GM12878 (cell line): Measurements from ENCODE around the gene HHIP. TPM values are rescaled to one million over a fixed set of nuclear protein-coding genes. Genes with fewer than 3 reads are reported as not detected.

Experiments
- ATAC-seq: fragments of 200-7000 bp; cut with Tn5 transposase; 3 replicates; pipeline ENCODE4 v1.9.1; 2020; ENCODE audit warnings: mild to moderate bottlenecking, moderate library complexity
- BruUV-seq: library from RNA; stranded (reverse); fragments of 400-500 nt; replicated peaks from 2 replicates; lab custom pipeline; 2021; lab: Mats Ljungman, UMichigan
- CTCF ChIA-PET: fragments of 300-600 bp; sonication (Branson Sonifier 250); formaldehyde crosslinking; extraction: SDS; loops from one replicate; lab custom pipeline; 2021; ENCODE audit warnings: inconsistent platforms; lab: Yijun Ruan, JAX
- POLR2A ChIA-PET: fragments of 350-600 bp; formaldehyde crosslinking; extraction: SDS; loops from one replicate; lab custom pipeline; 2021; ENCODE audit warnings: inconsistent platforms; lab: Charles Lee
- RAD21 ChIA-PET: fragments of 300-600 bp; sonication (Branson Sonifier 250); formaldehyde crosslinking; loops from one replicate; lab custom pipeline; 2023; ENCODE audit warnings: antibody characterized with exemption; ENCODE audit not compliant: unreplicated experiment; lab: Charles Lee
- SMC1A ChIA-PET: fragments of 300-600 bp; sonication (Branson Sonifier 250); formaldehyde crosslinking; loops from one replicate; lab custom pipeline; 2023; ENCODE audit not compliant: unreplicated experiment, uncharacterized antibody; lab: Charles Lee
- DNase-seq: peaks from one replicate; pipeline ENCODE4 v3.0.0-alpha.2; 2011; ENCODE audit warnings: low read depth, low spot score
- FAIRE-seq: peaks from 3 replicates; lab custom pipeline; 2011; peaks lifted over from hg19 to GRCh38; lab: Jason Lieb, UNC
- H2AFZ ChIP-seq: 2 replicates; pipeline ENCODE4 v1.6.0; 2011; ENCODE audit warnings: low read depth, low read length, control low read depth; ENCODE audit not compliant: control insufficient read depth
- H3K27ac ChIP-seq: 2 replicates; pipeline ENCODE4 v1.5.1; 2011; ENCODE audit warnings: control low read depth; ENCODE audit not compliant: control insufficient read depth, insufficient read depth
- H3K27me3 ChIP-seq, 2 experiments: replicated peaks in 1 of 2; 2 replicates each; pipeline versions ENCODE4 v1.6.0 to v1.6.1; 2011; ENCODE audit warnings: low read length in 1 of 2; ENCODE audit not compliant: control insufficient read depth in 2 of 2, insufficient read depth in 2 of 2
- H3K36me3 ChIP-seq, 2 experiments: 2 replicates each; pipeline ENCODE4 v1.5.1; 2011; ENCODE audit warnings: low read length in 1 of 2; ENCODE audit not compliant: control insufficient read depth in 2 of 2, insufficient read depth in 2 of 2
- H3K4me1 ChIP-seq: 2 replicates; pipeline ENCODE4 v1.6.1; 2011; ENCODE audit warnings: mild to moderate bottlenecking, low read length, moderate library complexity, mixed read lengths; ENCODE audit not compliant: control insufficient read depth, insufficient read depth
- H3K4me2 ChIP-seq: 2 replicates; pipeline ENCODE4 v1.6.0; 2011; ENCODE audit warnings: control low read depth; ENCODE audit not compliant: control insufficient read depth, insufficient read depth
- H3K4me3 ChIP-seq: fragments of 200-600 bp; sonication (generic); 2 replicates; pipeline ENCODE4 v1.5.1; 2016
- H3K79me2 ChIP-seq: 2 replicates; pipeline ENCODE4 v1.6.0; 2011; ENCODE audit warnings: low read length; ENCODE audit not compliant: control insufficient read depth, insufficient read depth
- H3K9ac ChIP-seq: 2 replicates; pipeline ENCODE4 v1.8.0; 2011; ENCODE audit warnings: low read length, control low read depth, mixed read lengths; ENCODE audit not compliant: control insufficient read depth, insufficient read depth
- H3K9me3 ChIP-seq: replicated peaks from 3 replicates; pipeline ENCODE4 v1.5.1; 2011; ENCODE audit warnings: mild to moderate bottlenecking, low read length; ENCODE audit not compliant: control insufficient read depth, insufficient read depth
- H4K20me1 ChIP-seq: 2 replicates; pipeline ENCODE4 v1.6.0; 2011; ENCODE audit not compliant: control insufficient read depth, insufficient read depth
- CREM ChIP-seq: IDR thresholded peaks from 2 replicates; pipeline ENCODE4 v1.6.1; 2014; ENCODE audit warnings: antibody characterized with exemption, low read depth
- DPF2 ChIP-seq: fragments of 450-650 bp; IDR thresholded peaks from 2 replicates; pipeline ENCODE4 v1.6.1; 2017; ENCODE audit warnings: mild to moderate bottlenecking
- GATAD2B ChIP-seq: fragments of 450-650 bp; conservative IDR thresholded peaks from 2 replicates; pipeline ENCODE4 v1.6.1; 2017; ENCODE audit warnings: low read depth, mild to moderate bottlenecking, moderate library complexity
- HDGF ChIP-seq: fragments of 450-650 bp; IDR thresholded peaks from 2 replicates; pipeline ENCODE4 v1.6.1; 2016; ENCODE audit warnings: antibody characterized with exemption
- IKZF1 ChIP-seq: fragments of 450-650 bp; conservative IDR thresholded peaks from 2 replicates; pipeline ENCODE4 v1.6.1; 2017; ENCODE audit warnings: antibody characterized with exemption, mild to moderate bottlenecking
- IKZF2 ChIP-seq, 2 experiments: fragments of 450-650 bp; IDR thresholded peaks; 2 replicates each; pipeline ENCODE4 v1.6.1; 2017; ENCODE audit warnings: mild to moderate bottlenecking in 2 of 2, moderate library complexity in 2 of 2
- IRF4 ChIP-seq: IDR thresholded peaks from 2 replicates; pipeline ENCODE4 v1.6.1; 2011; ENCODE audit warnings: low read depth, low read length
- KLF5 ChIP-seq: fragments of 450-650 bp; IDR thresholded peaks from 2 replicates; pipeline ENCODE4 v1.6.1; 2014; ENCODE audit warnings: mild to moderate bottlenecking; ENCODE audit not compliant: partially characterized antibody
- MAX ChIP-seq: IDR thresholded peaks from 2 replicates; pipeline ENCODE4 v1.6.1; 2012; ENCODE audit warnings: low read depth, low read length, improper control_type of control experiment
- POLR2A ChIP-seq: IDR thresholded peaks from 2 replicates; pipeline ENCODE4 v1.6.1; 2011; ENCODE audit warnings: low read depth, mild to moderate bottlenecking, low read length
- RBBP5 ChIP-seq: fragments of 200-600 bp; sonication (generic); conservative IDR thresholded peaks from 2 replicates; pipeline ENCODE4 v1.6.1; 2016
- RELA ChIP-seq: fragments of 450-650 bp; IDR thresholded peaks from 2 replicates; pipeline ENCODE4 v1.8.0; 2014; ENCODE audit warnings: borderline replicate concordance; ENCODE audit not compliant: partially characterized antibody
- SPI1 ChIP-seq: IDR thresholded peaks from 2 replicates; pipeline ENCODE4 v1.6.1; 2011; ENCODE audit warnings: low read depth, mild to moderate bottlenecking, low read length, moderate library complexity, borderline replicate concordance; ENCODE audit not compliant: insufficient read depth
- SRF ChIP-seq, 2 experiments: IDR thresholded peaks; 2 replicates each; pipeline ENCODE4 v1.6.1; 2011; ENCODE audit warnings: low read depth in 2 of 2, low read length in 2 of 2, mild to moderate bottlenecking in 1 of 2, moderate library complexity in 1 of 2
- TBL1XR1 ChIP-seq: IDR thresholded peaks from 2 replicates; pipeline ENCODE4 v1.6.1; 2012; ENCODE audit warnings: low read depth, low read length, improper control_type of control experiment
- WRNIP1 ChIP-seq: IDR thresholded peaks from 2 replicates; pipeline ENCODE4 v1.6.1; 2011; ENCODE audit warnings: low read depth, low read length, improper control_type of control experiment, borderline replicate concordance
- ZBTB11 ChIP-seq: fragments of 450-650 bp; formaldehyde crosslinking; IDR thresholded peaks from 2 replicates; pipeline ENCODE4 v1.5.0; 2022; ENCODE audit warnings: mild to moderate bottlenecking, missing genetic modification characterization
- WGBS: methylation state at CpG from one replicate; pipeline ENCODE4 v1.1.6; 2016; ENCODE audit warnings: low lambda C conversion rate; ENCODE audit not compliant: insufficient replicate concordance, insufficient coverage; ENCODE audit errors: missing lambda C conversion rate; 5-methylcytosine and 5-hydroxymethylcytosine counted together
- in situ Hi-C: fragments of 300-500 bp; cut with MboI; formaldehyde crosslinking; loops from 9 replicates; pipeline ENCODE4 v1.14.3; 2018; ENCODE audit warnings: mixed read lengths
- intact Hi-C: fragments of 100-400 bp; cut with micrococcal nuclease; formaldehyde crosslinking; loops from one replicate; pipeline ENCODE4 v1.14.2; 2022; ENCODE audit not compliant: unreplicated experiment
- polyA plus RNA-seq, 11 experiments: library from polyadenylated mRNA; depleted of rRNA in 4 of 11; unstranded in 6 of 11; stranded (reverse) in 5 of 11; fragments of >200 nt; fragmentation: Nextera tagmentation in 4 of 11; fragmentation: Illumina TruSeq in 1 of 11; extraction: Ambion mirVana in 4 of 11; extraction: Trizol in 1 of 11; gene quantifications; 1 replicate in 1 of 11; 2 replicates in 10 of 11; pipeline versions ENCODE4 v1.2.1 to v1.2.3, GENCODE V29; 2011 to 2016; ENCODE audit warnings: inconsistent platforms in 2 of 11, missing spikeins in 2 of 11, low read depth in 1 of 11
- total RNA-seq, 4 experiments: library from RNA; depleted of rRNA in 3 of 4; stranded (reverse); fragments of >200 nt in 3 of 4; fragmentation: Illumina TruSeq in 1 of 4; extraction: Trizol in 1 of 4; gene quantifications; 2 replicates each; pipeline versions ENCODE4 v1.2.1 to v1.2.3, GENCODE V29; 2013 to 2021

Gene HHIP
- total and polyA plus RNA-seq, 10 of the 15 experiments (the other 5 are each of a cell fraction or from before 2014, with no cell fraction given), result 0.06 to 0.56 (median 0.24) TPM; not detected in 1

GRCh38 chr4:144714166-144714565 lies 68.2 kb downstream of the HHIP start:
- no peak overlapping the region for H2AFZ ChIP-seq
- H3K9ac ChIP-seq, result no peak overlapping the region
- no peaks in the 10 kb centered on the region for H3K4me1 ChIP-seq
- CTCF ChIA-PET, result interaction anchor here (1.1 kb wide), 1 partner anchor 348 kb away, joined by 3 read pairs; no protein-coding TSS in a partner anchor
- 82% methylated on average over 3 of the region's 3 CpGs for WGBS
- BruUV-seq, result no TSS peak
- FAIRE-seq, result no peak
- H3K4me3 ChIP-seq, result no peak overlapping the region
- H4K20me1 ChIP-seq, result no peaks in the 10 kb centered on the region
- H3K9me3 ChIP-seq, result no peaks in the 10 kb centered on the region
- no peaks in the 10 kb centered on the region for H3K27me3 ChIP-seq
- H3K27ac ChIP-seq, result no peak overlapping the region
- POLR2A ChIA-PET, result no interaction called here
- SMC1A ChIA-PET, result interaction anchor here (1.7 kb wide), 1 partner anchor 74 kb away, joined by 4 read pairs; no protein-coding TSS in a partner anchor
- H3K4me2 ChIP-seq, result no peak overlapping the region
- no peak for ATAC-seq
- no peak for TF ChIP-seq WRNIP1
- in situ Hi-C loops, result no loop called here
- no peaks in the 10 kb centered on the region for H3K36me3 ChIP-seq
- H3K79me2 ChIP-seq, result no peaks in the 10 kb centered on the region
- intact Hi-C loops, result no loop called here
- DNase-seq, result no peak
- RAD21 ChIA-PET, result no interaction called here

GRCh38 chr4:144715230-144715629 lies 69.3 kb downstream of the HHIP start:
- no peaks in the 10 kb centered on the region for H3K79me2 ChIP-seq
- H3K4me3 ChIP-seq, result no peak overlapping the region
- peak; percentile 0 for DNase-seq
- no peak overlapping the region for H3K27ac ChIP-seq
- peak; percentile 18 for FAIRE-seq
- POLR2A ChIA-PET, result interaction anchor here (0.6 kb wide), 1 partner anchor 45 kb away, joined by 3 read pairs; no protein-coding TSS in a partner anchor
- no peaks in the 10 kb centered on the region for H3K4me1 ChIP-seq
- BruUV-seq, result no TSS peak
- peak; percentile 97 for ATAC-seq
- no peak overlapping the region for H2AFZ ChIP-seq
- SMC1A ChIA-PET, result interaction anchor here (0.6 kb wide), 1 partner anchor 13 kb away, joined by 3 read pairs; no protein-coding TSS in a partner anchor
- RAD21 ChIA-PET, result no interaction called here
- CTCF ChIA-PET, result no interaction called here
- no peak overlapping the region for H3K9ac ChIP-seq
- H3K4me2 ChIP-seq, result no peak overlapping the region
- no peaks in the 10 kb centered on the region for H4K20me1 ChIP-seq
- in situ Hi-C loops, result no loop called here
- H3K9me3 ChIP-seq, result no peaks in the 10 kb centered on the region
- no peaks in the 10 kb centered on the region for H3K27me3 ChIP-seq
- WGBS, result 17% methylated on average over 2 of the region's 2 CpGs
- intact Hi-C loops, result no loop called here
- H3K36me3 ChIP-seq, result no peaks in the 10 kb centered on the region
- TF ChIP-seq CREM, result no peak
- TF ChIP-seq IKZF1, result 0 out of 2 replicates have a peak, but pooled peaks have one; percentile 16
- TF ChIP-seq SPI1, result peak; percentile 92
- TF ChIP-seq DPF2, result 0 out of 2 replicates have a peak, but pooled peaks have one; percentile 15
- no peak for TF ChIP-seq SRF (IDR thresholded peaks at IDR 0.05; ENCODE audit: low read depth in 2 of 2, low read length in 2 of 2)
- TF ChIP-seq TBL1XR1, result no peak
- no peak for TF ChIP-seq HDGF
- no peak for TF ChIP-seq POLR2A
- TF ChIP-seq RBBP5, result no peak
- TF ChIP-seq GATAD2B, result no peak
- TF ChIP-seq KLF5, result no peak
- TF ChIP-seq ZBTB11 (CRISPR knock-in tag), result no peak
- peak; percentile 39; the same call in 1 of the 2 replicates for TF ChIP-seq IRF4
- TF ChIP-seq RELA, result no peak
- TF ChIP-seq IKZF2 (IDR thresholded peaks at IDR 0.05), result peak; percentile 31 to 55; a peak in 3 of 4 replicates
- TF ChIP-seq MAX, result no peak
